Ectodermal cell (in vitro differentiated cells): ENCODE data around the gene PDCD5.
"Not testable (repeated sequence)": the region's sequence is repeated elsewhere in the genome, so short reads cannot be mapped to it uniquely, and the experiment has no call there.

Source experiments
- H3K27ac ChIP-seq: 2 replicates; pipeline ENCODE4 v1.7.0; 2013; ENCODE audit warnings: mild to moderate bottlenecking, low read depth, low read length; ENCODE audit not compliant: insufficient read depth, poor library complexity, severe bottlenecking
- H3K27me3 ChIP-seq: 2 replicates; pipeline ENCODE4 v1.7.0; 2013; ENCODE audit warnings: mild to moderate bottlenecking, low read length; ENCODE audit not compliant: insufficient read depth, control insufficient read depth, poor library complexity, severe bottlenecking
- H3K36me3 ChIP-seq: one replicate; pipeline ENCODE4 v1.7.0; 2013; ENCODE audit warnings: low read length; ENCODE audit not compliant: control insufficient read depth, insufficient read depth
- H3K4me1 ChIP-seq: one replicate; pipeline ENCODE4 v1.7.0; 2013; ENCODE audit warnings: low read length; ENCODE audit not compliant: control insufficient read depth, insufficient read depth
- H3K4me3 ChIP-seq: 2 replicates; pipeline ENCODE4 v1.7.0; 2013; ENCODE audit warnings: low read depth, low read length, control low read depth; ENCODE audit not compliant: insufficient read depth
- H3K9me3 ChIP-seq: 2 replicates; pipeline ENCODE4 v1.7.0; 2013; ENCODE audit warnings: mild to moderate bottlenecking, low read length, moderate library complexity; ENCODE audit not compliant: control insufficient read depth
- WGBS, 2 experiments: methylation state at CpG; one replicate each; pipeline ENCODE4 v1.1.7; 2013; ENCODE audit warnings: missing lambda C conversion rate in 2 of 2; 5-methylcytosine and 5-hydroxymethylcytosine counted together

PDCD5 gene

DNA sequence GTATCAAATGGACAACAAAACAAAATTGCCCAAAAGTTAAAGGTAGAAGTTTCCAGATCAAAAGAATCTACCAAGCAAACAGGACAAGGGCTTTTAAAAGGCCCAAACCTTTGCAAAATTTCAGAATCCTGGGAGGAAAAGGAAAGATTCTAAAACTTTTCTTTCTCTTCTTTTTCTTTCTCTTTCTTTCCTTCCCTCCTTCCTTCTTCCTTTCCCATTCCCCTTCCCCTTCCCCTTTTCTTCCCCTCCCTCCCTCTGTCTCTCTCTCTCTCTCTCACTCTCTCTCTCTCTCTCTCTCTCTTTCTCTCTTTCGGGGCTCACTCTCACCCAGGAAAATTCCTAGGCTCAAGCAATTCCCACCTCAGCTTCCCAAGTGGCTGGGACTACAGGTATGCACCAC is 4.2 kb upstream of the PDCD5 start:
- Histone ChIP-seq H3K9me3 (no peaks in the 10 kb centered on the region), H3K27me3 (peaks cover 10% of the 10 kb centered on the region), H3K4me3 (no peak overlapping the region), H3K27ac (no peak overlapping the region), H3K36me3 (no peaks in the 10 kb centered on the region), H3K4me1 (no peaks in the 10 kb centered on the region)
- 38 to 100% methylated on average over 1 of the region's 1 CpG for WGBS, 2 experiments

DNA sequence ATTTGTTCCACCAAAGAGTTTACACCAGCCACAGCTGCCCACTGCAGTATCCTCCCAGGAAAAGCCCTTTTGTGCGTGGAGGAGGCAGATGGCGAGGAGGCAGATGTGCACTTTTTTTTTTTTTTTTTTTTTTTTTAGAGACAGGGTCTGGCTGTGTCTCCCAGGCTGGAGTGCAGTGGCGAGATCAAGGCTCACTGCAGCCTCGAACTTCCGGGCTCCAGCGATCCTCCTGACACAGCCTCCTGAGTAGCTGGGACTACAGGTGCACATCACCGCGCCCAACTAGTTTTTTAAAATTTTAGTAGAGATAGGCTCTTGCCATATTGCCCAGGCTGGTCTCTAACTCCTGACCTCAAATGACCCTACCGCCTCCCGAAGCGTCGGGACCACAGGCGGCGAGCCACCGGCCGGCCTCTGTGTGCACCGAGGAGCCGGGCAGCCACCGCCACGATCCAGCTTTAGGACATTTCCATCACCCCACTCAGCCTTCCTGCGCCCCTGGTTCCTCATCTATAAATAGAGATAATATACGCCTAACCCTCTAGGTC is 563 bp upstream of the PDCD5 start:
- Histone ChIP-seq H3K27me3 (peaks cover 10% of the 10 kb centered on the region), H3K27ac (no peak overlapping the region), H3K9me3 (no peaks in the 10 kb centered on the region), H3K36me3 (peaks cover 4% of the 10 kb centered on the region), H3K4me3 (peak overlapping the region; percentile 84), H3K4me1 (peaks cover 7% of the 10 kb centered on the region)
- WGBS, 2 experiments: 27 to 33% methylated on average over 22 of the region's 22 CpGs

DNA sequence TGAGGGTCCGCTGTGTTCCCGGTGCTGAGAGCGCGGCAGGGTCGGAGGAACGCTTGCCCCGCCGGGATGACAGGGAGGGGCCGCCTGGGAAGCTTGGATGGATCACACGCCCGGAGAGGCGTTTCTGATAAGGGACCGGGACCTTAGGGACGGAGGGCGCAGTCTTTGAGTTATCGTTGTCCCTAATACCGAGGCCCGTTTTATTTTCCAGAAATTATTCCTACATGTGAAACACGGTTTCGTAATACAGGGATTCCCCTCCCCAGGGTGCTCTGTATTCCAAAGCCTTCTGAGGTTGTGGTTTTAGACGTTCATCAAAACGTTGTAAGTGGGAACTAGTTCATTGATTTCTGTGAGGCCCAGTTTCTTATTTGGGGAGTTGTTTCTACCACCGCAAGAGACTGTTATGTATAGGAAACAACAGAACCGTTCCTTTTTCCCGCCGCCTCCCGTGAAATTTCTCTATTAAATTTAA is 752 bp downstream of the PDCD5 start:
- Histone ChIP-seq H3K9me3 (no peaks in the 10 kb centered on the region), H3K36me3 (peaks cover 12% of the 10 kb centered on the region), H3K4me1 (peaks cover 7% of the 10 kb centered on the region), H3K4me3 (peak overlapping the region; percentile 84), H3K27ac (no peak overlapping the region), H3K27me3 (peaks cover 10% of the 10 kb centered on the region)
- 7 to 10% methylated on average over 27 of the region's 27 CpGs for WGBS, 2 experiments

DNA sequence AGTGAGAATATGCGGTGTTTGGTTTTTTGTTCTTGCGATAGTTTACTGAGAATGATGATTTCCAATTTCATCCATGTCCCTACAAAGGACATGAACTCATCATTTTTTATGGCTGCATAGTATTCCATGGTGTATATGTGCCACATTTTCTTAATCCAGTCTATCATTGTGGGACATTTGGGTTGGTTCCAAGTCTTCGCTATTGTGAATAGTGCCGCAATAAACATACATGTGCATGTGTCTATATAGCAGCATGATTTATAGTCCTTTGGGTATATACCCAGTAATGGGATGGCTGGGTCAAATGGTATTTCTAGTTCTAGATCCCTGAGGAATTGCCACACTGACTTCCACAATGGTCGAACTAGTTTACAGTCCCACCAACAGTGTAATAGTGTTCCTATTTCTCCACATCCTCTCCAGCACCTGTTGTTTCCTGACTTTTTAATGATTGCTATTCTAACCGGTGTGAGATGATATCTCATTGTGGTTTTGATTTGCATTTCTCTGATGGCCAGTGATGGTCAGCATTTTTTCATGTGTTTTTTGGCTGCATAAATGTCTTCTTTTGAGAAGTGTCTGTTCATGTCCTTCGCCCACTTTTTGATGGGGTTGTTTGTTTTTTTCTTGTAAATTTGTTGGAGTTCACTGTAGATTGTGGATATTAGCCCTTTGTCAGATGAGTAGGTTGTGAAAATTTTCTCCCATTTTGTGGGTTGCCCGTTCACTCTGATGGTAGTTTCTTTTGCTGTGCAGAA is 6.9 kb downstream of the PDCD5 start:
- not testable (repeated sequence) for H3K27ac ChIP-seq, H3K4me3 ChIP-seq, H3K9me3 ChIP-seq, H3K4me1 ChIP-seq, H3K27me3 ChIP-seq
- 88 to 100% methylated on average over 1 to 3 of the region's 8 CpGs for WGBS, 2 experiments
- H3K36me3 ChIP-seq: peaks cover 17% of the 10 kb centered on the region

GRCh38 chr19:32594021-32594420 is 13.0 kb downstream of the PDCD5 start:
- Histone ChIP-seq H3K9me3 (no peaks in the 10 kb centered on the region), H3K27me3 (no peaks in the 10 kb centered on the region), H3K36me3 (peaks cover 25% of the 10 kb centered on the region), H3K4me3 (no peak overlapping the region), H3K4me1 (no peaks in the 10 kb centered on the region), H3K27ac (no peak overlapping the region)
- 95 to 100% methylated on average over 2 of the region's 2 CpGs for WGBS, 2 experiments

DNA sequence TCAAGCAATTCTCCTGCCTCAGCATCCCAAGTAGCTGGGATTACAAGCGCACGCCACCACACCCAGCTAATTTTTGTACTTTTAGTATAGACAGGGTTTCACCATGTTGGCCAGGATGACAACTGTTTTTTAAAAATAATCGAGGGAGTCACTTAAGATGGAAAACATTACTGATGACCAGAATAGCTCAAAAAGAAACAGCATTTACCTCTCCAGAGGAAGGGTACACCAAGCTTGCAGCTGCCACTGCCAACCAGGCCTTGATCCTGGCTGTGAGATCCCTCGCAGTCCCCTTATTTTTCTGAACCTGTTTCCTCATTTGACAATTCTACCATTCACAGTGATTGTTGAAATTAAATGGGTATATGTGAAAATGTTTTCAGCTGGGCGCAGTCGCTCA is 14.5 kb downstream of the PDCD5 start:
- no peaks in the 10 kb centered on the region for H3K4me1 ChIP-seq
- WGBS, 2 experiments: 92 to 94% methylated on average over 6 of the region's 6 CpGs
- H3K27me3 ChIP-seq: no peaks in the 10 kb centered on the region
- peaks cover 29% of the 10 kb centered on the region for H3K36me3 ChIP-seq
- no peak overlapping the region for H3K4me3 ChIP-seq
- H3K9me3 ChIP-seq: no peaks in the 10 kb centered on the region
- H3K27ac ChIP-seq: no peak overlapping the region

GRCh38 chr19:32598022-32598421 is 17.0 kb downstream of the PDCD5 start:
- WGBS, 2 experiments: 96% methylated on average over 11 of the region's 11 CpGs
- Histone ChIP-seq H3K9me3 (no peaks in the 10 kb centered on the region), H3K4me3 (no peak overlapping the region), H3K4me1 (no peaks in the 10 kb centered on the region), H3K27ac (no peak overlapping the region), H3K36me3 (peaks cover 33% of the 10 kb centered on the region), H3K27me3 (no peaks in the 10 kb centered on the region)

- H3K27me3 ChIP-seq: no peaks in the 10 kb centered on the region
- no peaks in the 10 kb centered on the region for H3K4me1 ChIP-seq
- H3K4me3 ChIP-seq: no peak overlapping the region
- 97 to 99% methylated on average over 5 to 6 of the region's 6 CpGs for WGBS, 2 experiments
- peaks cover 30% of the 10 kb centered on the region for H3K36me3 ChIP-seq
- no peak overlapping the region for H3K27ac ChIP-seq
- no peaks in the 10 kb centered on the region for H3K9me3 ChIP-seq
These were observed 18.3 kb downstream of the PDCD5 start for GRCh38 chr19:32599258-32599657.

DNA sequence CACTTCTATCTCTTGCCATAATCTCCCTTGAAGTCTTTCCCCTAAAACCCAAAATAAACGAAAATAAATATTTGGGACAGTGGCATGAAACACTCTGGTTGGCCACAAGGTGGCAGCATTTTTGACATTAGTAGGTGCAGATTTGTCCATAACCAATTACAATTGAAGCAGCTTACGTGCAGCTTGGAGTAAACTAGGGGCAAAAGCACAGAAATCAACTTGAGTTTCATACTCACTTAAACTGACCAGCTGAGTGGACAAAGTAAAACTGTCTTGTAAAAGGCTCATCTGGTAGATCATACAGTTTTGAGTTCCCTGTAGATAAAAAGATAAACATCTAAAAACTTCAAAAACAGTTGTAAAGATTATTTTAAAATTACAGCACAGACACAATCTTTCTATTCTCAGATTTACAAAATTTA is 18.8 kb downstream of the PDCD5 start:
- Histone ChIP-seq H3K9me3 (no peaks in the 10 kb centered on the region), H3K4me3 (no peak overlapping the region), H3K27ac (no peak overlapping the region), H3K27me3 (no peaks in the 10 kb centered on the region), H3K36me3 (peaks cover 25% of the 10 kb centered on the region), H3K4me1 (no peaks in the 10 kb centered on the region)
- 70 to 78% methylated on average over 2 of the region's 2 CpGs for WGBS, 2 experiments

- Histone ChIP-seq H3K4me1 (no peaks in the 10 kb centered on the region), H3K9me3 (no peaks in the 10 kb centered on the region), H3K27ac (no peak overlapping the region), H3K27me3 (no peaks in the 10 kb centered on the region), H3K36me3 (peaks cover 9% of the 10 kb centered on the region), H3K4me3 (no peak overlapping the region)
- WGBS, 2 experiments: 95 to 96% methylated on average over 14 of the region's 14 CpGs
These were observed 23.0 kb downstream of the PDCD5 start for GRCh38 chr19:32603961-32604360.
